ENCODE results near the gene MYO1D. TPM values are rescaled to one million over a fixed set of nuclear protein-coding genes. Genes with fewer than 3 reads are reported as not detected.

Gene MYO1D
- total RNA-seq, 1 experiment from 2014 or later, result 57.2 TPM

DNA sequence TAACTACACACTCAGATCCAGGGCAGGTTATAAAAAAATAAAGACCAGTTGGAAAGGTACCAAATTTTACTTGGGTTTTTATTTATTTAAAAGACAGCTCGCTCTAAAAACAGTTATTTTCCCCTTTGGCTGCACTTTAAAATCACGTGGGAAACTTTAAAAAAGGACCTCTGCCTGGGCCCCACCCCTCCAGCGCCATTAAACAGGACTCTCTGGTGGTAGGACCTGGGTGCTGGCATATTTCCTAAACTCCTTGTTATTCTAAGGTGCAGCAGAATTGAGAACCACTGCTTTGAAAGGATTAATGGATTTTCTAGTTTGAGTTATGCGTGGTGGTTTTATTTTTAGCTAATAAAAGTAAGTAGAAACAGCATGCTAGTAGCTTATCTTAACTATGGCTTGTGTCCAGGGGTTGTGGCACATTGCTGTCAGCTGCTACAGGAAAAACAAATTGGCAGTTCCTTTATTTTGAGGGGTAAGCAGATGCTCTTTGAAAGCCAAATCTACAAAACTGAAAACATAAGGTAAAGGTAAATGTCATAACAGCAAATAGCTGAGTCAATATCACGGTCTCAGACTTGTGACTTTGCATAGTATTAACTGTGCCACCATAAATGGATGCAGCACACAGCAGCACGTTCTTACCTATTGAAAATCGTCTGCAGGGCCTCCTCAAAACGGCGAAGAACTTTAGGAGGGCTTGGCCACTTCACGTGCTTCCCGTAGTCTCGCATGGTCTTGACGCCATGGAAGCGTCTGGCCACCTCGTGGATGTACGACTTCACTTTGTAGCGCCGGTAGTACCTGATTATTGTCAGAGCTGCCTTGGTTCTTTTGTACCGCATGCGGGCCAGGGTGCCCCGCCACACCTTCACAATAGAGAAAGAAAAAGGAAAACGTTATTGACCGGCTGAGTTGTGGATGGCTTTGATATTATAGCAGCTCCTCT is 218.2 kb downstream of the MYO1D start:
- CTCF ChIA-PET, result interaction anchor here (0.8 to 1.5 kb wide), 3 partner anchors 96 to 172 kb away, joined by 3 to 9 read pairs (median 5); partner anchors contain the start of gene CDK5R1
- Mint-ChIP-seq H3K36me3 (ENCODE audit: insufficient read depth, unreplicated experiment) (no peaks in the 10 kb centered on the region), H3K27ac (ENCODE audit: unreplicated experiment) (no peak overlapping the region), H3K9me3 (ENCODE audit: low read depth, unreplicated experiment) (no peaks in the 10 kb centered on the region), H3K4me1 (ENCODE audit: low read depth, unreplicated experiment) (no peaks in the 10 kb centered on the region), H3K4me3 (ENCODE audit: low read depth, unreplicated experiment) (no peak overlapping the region), H3K27me3 (ENCODE audit: unreplicated experiment) (no peaks in the 10 kb centered on the region)
- intact Hi-C loops (cut with micrococcal nuclease; ENCODE audit: unreplicated experiment), result loop anchor here (1.0 kb wide), 1 partner anchor 97 kb away; no protein-coding TSS in a partner anchor
- no TSS peak for BruUV-seq (replicated peaks)
- DNase-seq, result no peak
- TF ChIP-seq, protein P1, sequence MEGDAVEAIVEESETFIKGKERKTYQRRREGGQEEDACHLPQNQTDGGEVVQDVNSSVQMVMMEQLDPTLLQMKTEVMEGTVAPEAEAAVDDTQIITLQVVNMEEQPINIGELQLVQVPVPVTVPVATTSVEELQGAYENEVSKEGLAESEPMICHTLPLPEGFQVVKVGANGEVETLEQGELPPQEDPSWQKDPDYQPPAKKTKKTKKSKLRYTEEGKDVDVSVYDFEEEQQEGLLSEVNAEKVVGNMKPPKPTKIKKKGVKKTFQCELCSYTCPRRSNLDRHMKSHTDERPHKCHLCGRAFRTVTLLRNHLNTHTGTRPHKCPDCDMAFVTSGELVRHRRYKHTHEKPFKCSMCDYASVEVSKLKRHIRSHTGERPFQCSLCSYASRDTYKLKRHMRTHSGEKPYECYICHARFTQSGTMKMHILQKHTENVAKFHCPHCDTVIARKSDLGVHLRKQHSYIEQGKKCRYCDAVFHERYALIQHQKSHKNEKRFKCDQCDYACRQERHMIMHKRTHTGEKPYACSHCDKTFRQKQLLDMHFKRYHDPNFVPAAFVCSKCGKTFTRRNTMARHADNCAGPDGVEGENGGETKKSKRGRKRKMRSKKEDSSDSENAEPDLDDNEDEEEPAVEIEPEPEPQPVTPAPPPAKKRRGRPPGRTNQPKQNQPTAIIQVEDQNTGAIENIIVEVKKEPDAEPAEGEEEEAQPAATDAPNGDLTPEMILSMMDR (IDR thresholded peaks at IDR 0.05; ENCODE audit: unreplicated experiment), result no peak

DNA sequence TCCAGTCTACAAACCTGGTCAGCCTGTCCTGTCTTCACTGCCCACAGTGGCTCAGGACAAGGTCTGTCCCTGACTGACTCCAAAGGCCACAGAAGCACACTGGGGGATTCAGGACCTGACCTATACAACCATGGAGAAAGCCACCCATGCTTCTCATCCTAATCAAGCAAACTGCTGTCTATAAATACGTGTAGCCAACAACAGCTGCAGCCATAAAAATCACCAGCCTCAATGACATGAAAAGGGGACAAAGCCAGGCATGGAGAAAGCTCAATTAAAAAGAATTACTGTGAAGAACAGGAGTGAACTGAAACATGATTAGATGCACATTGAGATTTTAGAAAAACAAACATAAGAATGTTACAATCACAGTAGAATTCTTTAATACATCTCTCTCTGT is 220.0 kb downstream of the MYO1D start:
- CTCF ChIA-PET, result interaction anchor here (0.8 kb wide), 1 partner anchor 14 kb away, joined by 3 read pairs; no protein-coding TSS in a partner anchor
- TF ChIP-seq, protein P1 (IDR thresholded peaks at IDR 0.05; ENCODE audit: unreplicated experiment), result no peak
- intact Hi-C loops (cut with micrococcal nuclease; ENCODE audit: unreplicated experiment), result no loop called here
- BruUV-seq (replicated peaks), result no TSS peak
- H3K27me3 Mint-ChIP-seq (ENCODE audit: unreplicated experiment), result no peaks in the 10 kb centered on the region
- H3K9me3 Mint-ChIP-seq (ENCODE audit: low read depth, unreplicated experiment), result no peaks in the 10 kb centered on the region
- H3K4me3 Mint-ChIP-seq (ENCODE audit: low read depth, unreplicated experiment), result no peak overlapping the region
- no peak for DNase-seq
- H3K27ac Mint-ChIP-seq (ENCODE audit: unreplicated experiment), result no peak overlapping the region
- H3K36me3 Mint-ChIP-seq (ENCODE audit: insufficient read depth, unreplicated experiment), result peaks cover 5% of the 10 kb centered on the region
- no peaks in the 10 kb centered on the region for H3K4me1 Mint-ChIP-seq (ENCODE audit: low read depth, unreplicated experiment)

DNA sequence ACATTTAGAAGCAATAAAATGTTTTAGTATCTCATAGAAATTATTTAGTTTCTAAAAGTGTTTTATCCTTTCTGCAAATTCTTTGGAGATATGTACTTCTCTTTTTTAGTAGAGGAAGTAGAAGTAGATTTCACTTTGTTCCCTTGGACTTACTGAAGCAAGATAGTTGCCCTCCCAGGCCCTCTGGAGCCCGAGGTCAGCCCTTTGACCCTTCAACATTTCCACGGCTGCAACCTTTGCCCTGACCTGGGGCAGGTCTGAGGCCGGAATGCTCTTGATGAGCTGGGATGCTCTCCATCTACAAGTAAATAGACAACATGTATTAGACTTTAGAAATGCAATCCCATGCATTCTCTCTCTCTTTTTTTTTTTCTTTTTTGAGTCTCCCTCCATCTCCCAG is 222.6 kb downstream of the MYO1D start:
- Mint-ChIP-seq H3K4me3 (ENCODE audit: low read depth, unreplicated experiment) (no peak overlapping the region), H3K4me1 (ENCODE audit: low read depth, unreplicated experiment) (no peaks in the 10 kb centered on the region), H3K27ac (ENCODE audit: unreplicated experiment) (no peak overlapping the region), H3K27me3 (ENCODE audit: unreplicated experiment) (no peaks in the 10 kb centered on the region), H3K9me3 (ENCODE audit: low read depth, unreplicated experiment) (peaks cover 9% of the 10 kb centered on the region), H3K36me3 (ENCODE audit: insufficient read depth, unreplicated experiment) (peaks cover 13% of the 10 kb centered on the region)
- TF ChIP-seq, protein P1 (IDR thresholded peaks at IDR 0.05; ENCODE audit: unreplicated experiment), result no peak
- CTCF ChIA-PET, result no interaction called here
- intact Hi-C loops (cut with micrococcal nuclease; ENCODE audit: unreplicated experiment), result no loop called here
- DNase-seq, result no peak
- no TSS peak for BruUV-seq (replicated peaks)

DNA sequence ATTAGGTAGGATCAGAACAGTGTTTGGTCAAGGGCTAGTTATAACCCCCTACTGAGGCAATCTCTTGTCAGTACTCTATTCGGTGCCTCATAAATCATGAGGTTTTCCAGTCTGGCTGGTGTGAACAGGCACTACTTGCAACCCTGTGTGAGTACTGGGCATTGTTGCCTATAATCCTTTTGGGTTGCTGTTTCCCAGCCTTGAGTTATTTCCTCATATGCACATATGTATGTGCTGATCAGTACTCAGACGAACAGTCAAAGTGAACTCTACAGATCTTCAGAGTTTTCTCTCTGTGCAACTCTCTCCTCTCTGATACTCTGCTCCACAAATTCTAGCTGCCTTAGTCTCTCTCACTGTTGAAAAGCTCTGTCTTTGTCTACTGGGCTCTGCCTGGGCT is 225.8 kb downstream of the MYO1D start:
- Mint-ChIP-seq H3K27me3 (ENCODE audit: unreplicated experiment) (no peaks in the 10 kb centered on the region), H3K4me1 (ENCODE audit: low read depth, unreplicated experiment) (no peaks in the 10 kb centered on the region), H3K4me3 (ENCODE audit: low read depth, unreplicated experiment) (no peak overlapping the region), H3K36me3 (ENCODE audit: insufficient read depth, unreplicated experiment) (peaks cover 13% of the 10 kb centered on the region), H3K9me3 (ENCODE audit: low read depth, unreplicated experiment) (peaks cover 9% of the 10 kb centered on the region), H3K27ac (ENCODE audit: unreplicated experiment) (no peak overlapping the region)
- CTCF ChIA-PET, result no interaction called here
- TF ChIP-seq, protein P1 (IDR thresholded peaks at IDR 0.05; ENCODE audit: unreplicated experiment), result no peak
- no peak for DNase-seq
- no TSS peak for BruUV-seq (replicated peaks)
- intact Hi-C loops (cut with micrococcal nuclease; ENCODE audit: unreplicated experiment), result no loop called here
